Panc1 (cell line): ENCODE data around the gene ASMTL. TPM values are rescaled to one million over a fixed set of nuclear protein-coding genes. Genes with fewer than 3 reads are reported as not detected.

Source experiments
- ATAC-seq: fragments of 200-7000 bp; cut with Tn5 transposase; 2 replicates; pipeline ENCODE4 v1.9.1; 2020; ENCODE audit warnings: mild to moderate bottlenecking, moderate library complexity
- BruUV-seq: library from RNA; stranded (reverse); fragments of 400-500 nt; replicated peaks from 2 replicates; lab custom pipeline; 2021; lab: Mats Ljungman, UMichigan
- CTCF ChIA-PET: fragments of 300-600 bp; sonication (Branson Sonifier 250); formaldehyde crosslinking; loops from one replicate; lab custom pipeline; 2022; ENCODE audit warnings: antibody characterized with exemption; lab: Charles Lee
- POLR2A ChIA-PET: fragments of 300-600 bp; sonication (Branson Sonifier 250); formaldehyde crosslinking; loops from one replicate; lab custom pipeline; 2022; ENCODE audit warnings: antibody characterized with exemption; lab: Charles Lee
- DNase-seq: peaks from one replicate; pipeline ENCODE4 v3.0.0-alpha.2; 2010; ENCODE audit warnings: low read depth, low spot score
- H3K27ac ChIP-seq: 2 replicates; pipeline ENCODE4 v1.5.1; 2011; ENCODE audit warnings: mild to moderate bottlenecking, low read length, inconsistent platforms
- H3K27me3 ChIP-seq: fragments of 200-500 bp; sonication (Bioruptor generic); 2 replicates; pipeline ENCODE4 v1.6.0; 2014; ENCODE audit warnings: low read length, inconsistent platforms; ENCODE audit not compliant: control insufficient read depth, insufficient read depth
- H3K36me3 ChIP-seq: fragments of 200-500 bp; sonication (Bioruptor generic); 2 replicates; pipeline ENCODE4 v1.5.1; 2014; ENCODE audit warnings: inconsistent platforms, mild to moderate bottlenecking, low read length, moderate library complexity; ENCODE audit not compliant: control insufficient read depth, insufficient read depth
- H3K4me1 ChIP-seq: 2 replicates; pipeline ENCODE4 v1.5.1; 2011; ENCODE audit warnings: inconsistent platforms, mild to moderate bottlenecking, low read length, moderate library complexity; ENCODE audit not compliant: control insufficient read depth, insufficient read depth
- H3K4me3 ChIP-seq, 2 experiments: 2 replicates each; pipeline ENCODE4 v1.5.1; 2011 to 2012; ENCODE audit warnings: low read depth in 2 of 2, low read length in 2 of 2, mild to moderate bottlenecking in 2 of 2, inconsistent platforms in 1 of 2, moderate library complexity in 1 of 2
- H3K9me3 ChIP-seq: fragments of 200-500 bp; sonication (Bioruptor generic); 2 replicates; pipeline ENCODE4 v1.5.1; 2014; ENCODE audit warnings: low read depth, mild to moderate bottlenecking, inconsistent platforms, low read length, moderate library complexity; ENCODE audit not compliant: control insufficient read depth, insufficient read depth
- POLR2AphosphoS5 ChIP-seq: IDR thresholded peaks from 2 replicates; pipeline ENCODE4 v1.6.1; 2012; ENCODE audit warnings: mild to moderate bottlenecking, low read depth, low read length, moderate library complexity
- SIN3A ChIP-seq: IDR thresholded peaks from 2 replicates; pipeline ENCODE4 v1.6.1; 2012; ENCODE audit warnings: low read depth, mild to moderate bottlenecking, low read length, moderate library complexity, borderline replicate concordance; ENCODE audit not compliant: insufficient read depth
- TCF7L2 ChIP-seq: IDR thresholded peaks from 2 replicates; pipeline ENCODE4 v1.6.1; 2011; ENCODE audit warnings: mild to moderate bottlenecking, low read depth, low read length, inconsistent platforms
- in situ Hi-C: cut with HindIII; loops from 2 replicates; pipeline ENCODE4 v1.10.0; 2016; ENCODE audit warnings: low sequenced_read_pairs, low pct_unique_long_range_greater_than_20kb
- intact Hi-C: fragments of 100-400 bp; cut with micrococcal nuclease; formaldehyde crosslinking; loops from one replicate; pipeline ENCODE4 v1.10.0; 2022; ENCODE audit not compliant: unreplicated experiment
- total RNA-seq: library from RNA; stranded (reverse); gene quantifications from one replicate; pipeline ENCODE4 v1.2.1, GENCODE V29; 2021; ENCODE audit not compliant: unreplicated experiment
- TF ChIP-seq, protein P1 (sequence below), 2 experiments: IDR thresholded peaks; 2 replicates each; pipeline ENCODE4 v1.6.1; 2011 to 2012; ENCODE audit warnings: low read depth in 2 of 2, control low read depth in 1 of 2, low read length in 1 of 2, mild to moderate bottlenecking in 1 of 2, moderate library complexity in 1 of 2; ENCODE audit not compliant: insufficient read depth in 1 of 2
- TF ChIP-seq, protein P2 (sequence below): fragments of 450-650 bp; IDR thresholded peaks from 2 replicates; pipeline ENCODE4 v1.5.1; 2017; ENCODE audit warnings: mild to moderate bottlenecking

The ASMTL gene
- total RNA-seq, 1 experiment from 2014 or later: 16.5 TPM

DNA sequence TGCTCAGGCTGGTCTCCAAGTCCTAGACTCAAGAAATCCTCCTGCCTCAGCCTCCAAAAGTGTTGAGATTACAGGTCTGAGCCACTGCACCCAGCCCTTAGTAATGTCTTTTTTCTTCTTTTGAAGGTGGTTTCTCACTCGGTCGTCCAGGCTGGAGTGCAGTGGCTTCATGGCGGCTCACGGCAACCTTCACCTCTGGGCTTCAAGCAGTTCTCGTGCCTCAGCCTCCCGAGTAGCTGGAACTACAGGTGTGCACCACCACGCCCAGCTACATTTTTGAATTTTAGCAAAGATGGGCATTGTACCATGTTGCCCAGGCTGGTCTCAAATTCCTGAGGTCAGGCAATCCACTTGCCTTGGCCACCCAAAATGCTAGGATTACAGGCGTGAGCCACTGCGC lies 32.3 kb upstream of the ASMTL start:
- ATAC-seq (no peak), DNase-seq (no peak)
- in situ Hi-C loops (no loop called here), intact Hi-C loops (no loop called here)
- H3K4me3 ChIP-seq: no peak overlapping the region
- TF ChIP-seq, protein P1, sequence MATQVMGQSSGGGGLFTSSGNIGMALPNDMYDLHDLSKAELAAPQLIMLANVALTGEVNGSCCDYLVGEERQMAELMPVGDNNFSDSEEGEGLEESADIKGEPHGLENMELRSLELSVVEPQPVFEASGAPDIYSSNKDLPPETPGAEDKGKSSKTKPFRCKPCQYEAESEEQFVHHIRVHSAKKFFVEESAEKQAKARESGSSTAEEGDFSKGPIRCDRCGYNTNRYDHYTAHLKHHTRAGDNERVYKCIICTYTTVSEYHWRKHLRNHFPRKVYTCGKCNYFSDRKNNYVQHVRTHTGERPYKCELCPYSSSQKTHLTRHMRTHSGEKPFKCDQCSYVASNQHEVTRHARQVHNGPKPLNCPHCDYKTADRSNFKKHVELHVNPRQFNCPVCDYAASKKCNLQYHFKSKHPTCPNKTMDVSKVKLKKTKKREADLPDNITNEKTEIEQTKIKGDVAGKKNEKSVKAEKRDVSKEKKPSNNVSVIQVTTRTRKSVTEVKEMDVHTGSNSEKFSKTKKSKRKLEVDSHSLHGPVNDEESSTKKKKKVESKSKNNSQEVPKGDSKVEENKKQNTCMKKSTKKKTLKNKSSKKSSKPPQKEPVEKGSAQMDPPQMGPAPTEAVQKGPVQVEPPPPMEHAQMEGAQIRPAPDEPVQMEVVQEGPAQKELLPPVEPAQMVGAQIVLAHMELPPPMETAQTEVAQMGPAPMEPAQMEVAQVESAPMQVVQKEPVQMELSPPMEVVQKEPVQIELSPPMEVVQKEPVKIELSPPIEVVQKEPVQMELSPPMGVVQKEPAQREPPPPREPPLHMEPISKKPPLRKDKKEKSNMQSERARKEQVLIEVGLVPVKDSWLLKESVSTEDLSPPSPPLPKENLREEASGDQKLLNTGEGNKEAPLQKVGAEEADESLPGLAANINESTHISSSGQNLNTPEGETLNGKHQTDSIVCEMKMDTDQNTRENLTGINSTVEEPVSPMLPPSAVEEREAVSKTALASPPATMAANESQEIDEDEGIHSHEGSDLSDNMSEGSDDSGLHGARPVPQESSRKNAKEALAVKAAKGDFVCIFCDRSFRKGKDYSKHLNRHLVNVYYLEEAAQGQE (IDR thresholded peaks at IDR 0.05; ENCODE audit: insufficient read depth in 1 of 2, low read depth in 2 of 2, low read length in 1 of 2): no peak
- TF ChIP-seq, protein P2, sequence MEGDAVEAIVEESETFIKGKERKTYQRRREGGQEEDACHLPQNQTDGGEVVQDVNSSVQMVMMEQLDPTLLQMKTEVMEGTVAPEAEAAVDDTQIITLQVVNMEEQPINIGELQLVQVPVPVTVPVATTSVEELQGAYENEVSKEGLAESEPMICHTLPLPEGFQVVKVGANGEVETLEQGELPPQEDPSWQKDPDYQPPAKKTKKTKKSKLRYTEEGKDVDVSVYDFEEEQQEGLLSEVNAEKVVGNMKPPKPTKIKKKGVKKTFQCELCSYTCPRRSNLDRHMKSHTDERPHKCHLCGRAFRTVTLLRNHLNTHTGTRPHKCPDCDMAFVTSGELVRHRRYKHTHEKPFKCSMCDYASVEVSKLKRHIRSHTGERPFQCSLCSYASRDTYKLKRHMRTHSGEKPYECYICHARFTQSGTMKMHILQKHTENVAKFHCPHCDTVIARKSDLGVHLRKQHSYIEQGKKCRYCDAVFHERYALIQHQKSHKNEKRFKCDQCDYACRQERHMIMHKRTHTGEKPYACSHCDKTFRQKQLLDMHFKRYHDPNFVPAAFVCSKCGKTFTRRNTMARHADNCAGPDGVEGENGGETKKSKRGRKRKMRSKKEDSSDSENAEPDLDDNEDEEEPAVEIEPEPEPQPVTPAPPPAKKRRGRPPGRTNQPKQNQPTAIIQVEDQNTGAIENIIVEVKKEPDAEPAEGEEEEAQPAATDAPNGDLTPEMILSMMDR: no peak
- TF ChIP-seq SIN3A (no peak), POLR2AphosphoS5 (no peak), TCF7L2 (no peak)
- no peak overlapping the region for H3K27ac ChIP-seq
- CTCF ChIA-PET: no interaction called here
- H3K4me1 ChIP-seq: no peaks in the 10 kb centered on the region
- no peaks in the 10 kb centered on the region for H3K27me3 ChIP-seq
- POLR2A ChIA-PET: no interaction called here
- no peaks in the 10 kb centered on the region for H3K36me3 ChIP-seq
- BruUV-seq: no TSS peak
- no peaks in the 10 kb centered on the region for H3K9me3 ChIP-seq

DNA sequence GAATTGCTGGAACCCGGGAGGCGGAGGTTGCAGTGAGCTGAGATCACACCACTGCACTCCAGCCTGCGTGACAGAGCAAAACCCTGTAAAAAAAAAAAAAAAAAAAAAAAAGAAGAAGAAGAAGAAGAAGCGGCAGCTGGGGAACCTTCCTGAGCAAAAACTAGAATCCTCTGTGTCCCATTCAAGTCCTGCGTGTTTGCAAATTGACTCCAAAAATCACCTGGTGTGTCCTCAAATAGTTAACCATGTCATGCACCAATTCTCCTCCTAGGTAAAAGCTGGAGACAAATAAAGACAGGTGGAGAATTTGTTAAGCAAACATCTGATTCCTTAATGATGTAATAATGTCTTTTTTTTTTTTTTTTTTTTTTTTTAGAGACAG lies 31.9 kb upstream of the ASMTL start:
- no peak for ATAC-seq
- BruUV-seq: no TSS peak
- no peak for DNase-seq
- H3K4me1 ChIP-seq: no peaks in the 10 kb centered on the region
- CTCF ChIA-PET: no interaction called here
- H3K36me3 ChIP-seq: no peaks in the 10 kb centered on the region
- POLR2A ChIA-PET: no interaction called here
- H3K9me3 ChIP-seq: no peaks in the 10 kb centered on the region
- no peak overlapping the region for H3K4me3 ChIP-seq
- intact Hi-C loops (no loop called here), in situ Hi-C loops (no loop called here)
- H3K27me3 ChIP-seq: no peaks in the 10 kb centered on the region
- TF ChIP-seq TCF7L2 (no peak), SIN3A (no peak)
- TF ChIP-seq, protein P2: no peak
- no peak overlapping the region for H3K27ac ChIP-seq
